H9 (cell line): ENCODE measurements around the gene NR2F2. TPM values are rescaled to one million over a fixed set of nuclear protein-coding genes. Genes with fewer than 3 reads are reported as not detected.

Experiments used
- DNase-seq: peaks from one replicate; pipeline ENCODE4 v3.0.0-alpha.2; 2017
- H2AFZ ChIP-seq: one replicate; pipeline ENCODE4 v1.6.1; 2013; ENCODE audit warnings: mild to moderate bottlenecking, low read length, control low read depth, moderate library complexity
- H2AK5ac ChIP-seq: 2 replicates; pipeline ENCODE4 v1.6.1; 2013; ENCODE audit warnings: low read length, control low read depth, mixed read lengths; ENCODE audit not compliant: insufficient read length
- H2BK120ac ChIP-seq: one replicate; pipeline ENCODE4 v1.6.1; 2013; ENCODE audit warnings: low read depth, mild to moderate bottlenecking, low read length, control low read depth, inconsistent platforms; ENCODE audit not compliant: poor library complexity, severe bottlenecking
- H2BK12ac ChIP-seq: 2 replicates; pipeline ENCODE4 v1.6.1; 2013; ENCODE audit warnings: low read length, control low read depth, mixed read lengths, low read depth; ENCODE audit not compliant: insufficient read length
- H2BK15ac ChIP-seq: 2 replicates; pipeline ENCODE4 v1.6.1; 2013; ENCODE audit warnings: low read depth, low read length, control low read depth
- H2BK20ac ChIP-seq: one replicate; pipeline ENCODE4 v1.6.1; 2013; ENCODE audit warnings: low read depth, mild to moderate bottlenecking, low read length, control low read depth, inconsistent platforms; ENCODE audit not compliant: poor library complexity, severe bottlenecking
- H2BK5ac ChIP-seq: 2 replicates; pipeline ENCODE4 v1.6.1; 2013; ENCODE audit warnings: low read length, control low read depth, mixed read lengths; ENCODE audit not compliant: insufficient read length
- H3K14ac ChIP-seq: 2 replicates; pipeline ENCODE4 v1.6.1; 2013; ENCODE audit warnings: low read length, control low read depth; ENCODE audit not compliant: insufficient read depth
- H3K18ac ChIP-seq: 2 replicates; pipeline ENCODE4 v1.6.1; 2013; ENCODE audit warnings: low read depth, mild to moderate bottlenecking, mixed read lengths, low read length, control low read depth; ENCODE audit not compliant: insufficient read length
- H3K23ac ChIP-seq: 2 replicates; pipeline ENCODE4 v1.6.1; 2013; ENCODE audit warnings: low read length, control low read depth, mixed read lengths, low read depth; ENCODE audit not compliant: insufficient read length
- H3K23me2 ChIP-seq: 2 replicates; pipeline ENCODE4 v1.6.1; 2013; ENCODE audit warnings: low read depth, mild to moderate bottlenecking, mixed read lengths, low read length, control low read depth; ENCODE audit not compliant: insufficient read length, poor library complexity, severe bottlenecking
- H3K27ac ChIP-seq: 2 replicates; pipeline ENCODE4 v1.5.1; 2013; ENCODE audit warnings: low read length, control low read depth, mixed read lengths, low read depth; ENCODE audit not compliant: insufficient read length
- H3K27me3 ChIP-seq: 2 replicates; pipeline ENCODE4 v1.6.1; 2013; ENCODE audit warnings: low read length, control low read depth, inconsistent platforms; ENCODE audit not compliant: insufficient read depth
- H3K4ac ChIP-seq: 2 replicates; pipeline ENCODE4 v1.6.1; 2013; ENCODE audit warnings: low read depth, mild to moderate bottlenecking, control low read depth, inconsistent platforms, low read length, moderate library complexity
- H3K4me1 ChIP-seq: 2 replicates; pipeline ENCODE4 v1.6.1; 2013; ENCODE audit warnings: low read length, control low read depth, inconsistent platforms; ENCODE audit not compliant: insufficient read depth
- H3K4me2 ChIP-seq: 2 replicates; pipeline ENCODE4 v1.6.1; 2013; ENCODE audit warnings: low read length, control low read depth, mixed read lengths; ENCODE audit not compliant: insufficient read length, insufficient read depth
- H3K56ac ChIP-seq: 2 replicates; pipeline ENCODE4 v1.6.1; 2013; ENCODE audit warnings: low read depth, mild to moderate bottlenecking, mixed read lengths, low read length, control low read depth; ENCODE audit not compliant: insufficient read length
- H3K79me1 ChIP-seq: 2 replicates; pipeline ENCODE4 v1.6.1; 2013; ENCODE audit warnings: low read depth, mild to moderate bottlenecking, moderate library complexity, low read length, control low read depth, inconsistent platforms; ENCODE audit not compliant: insufficient read depth, poor library complexity, severe bottlenecking
- H3K79me2 ChIP-seq: 2 replicates; pipeline ENCODE4 v1.6.1; 2013; ENCODE audit warnings: low read length, control low read depth, inconsistent platforms; ENCODE audit not compliant: insufficient read depth
- H3K9ac ChIP-seq: 2 replicates; pipeline ENCODE4 v1.6.1; 2013; ENCODE audit warnings: low read length, control low read depth, mixed read lengths; ENCODE audit not compliant: insufficient read length; ENCODE audit errors: extremely low read depth
- H3K9me3 ChIP-seq: one replicate; pipeline ENCODE4 v1.6.1; 2013; ENCODE audit warnings: low read depth, low read length, inconsistent platforms; ENCODE audit not compliant: control insufficient read depth
- H3T11ph ChIP-seq: one replicate; pipeline ENCODE4 v1.6.1; 2013; ENCODE audit warnings: mild to moderate bottlenecking, low read length, control low read depth, inconsistent platforms
- H4K20me1 ChIP-seq: one replicate; pipeline ENCODE4 v1.6.1; 2013; ENCODE audit not compliant: control insufficient read depth, insufficient read length, insufficient read depth
- H4K5ac ChIP-seq: 2 replicates; pipeline ENCODE4 v1.6.1; 2013; ENCODE audit warnings: low read depth, mild to moderate bottlenecking, mixed read lengths, low read length, control low read depth; ENCODE audit not compliant: insufficient read length
- H4K8ac ChIP-seq: replicated peaks from 2 replicates; pipeline ENCODE4 v1.6.1; 2013; ENCODE audit warnings: low read length, control low read depth, mixed read lengths, low read depth; ENCODE audit not compliant: insufficient read length
- H4K91ac ChIP-seq: 2 replicates; pipeline ENCODE4 v1.6.1; 2013; ENCODE audit warnings: low read depth, mild to moderate bottlenecking, moderate library complexity, mixed read lengths, low read length, control low read depth; ENCODE audit not compliant: insufficient read length
- H3K27ac Mint-ChIP-seq, 3 experiments: 2 replicates in 2 of 3; 3 replicates in 1 of 3; pipeline ENCODE4 v1.8.0; 2020 to 2021; ENCODE audit warnings: mixed read lengths in 3 of 3, mild to moderate bottlenecking in 1 of 3, moderate library complexity in 1 of 3
- H3K27me3 Mint-ChIP-seq: 2 replicates; pipeline ENCODE4 v1.8.0; 2021; ENCODE audit warnings: low read depth, mild to moderate bottlenecking, moderate library complexity, mixed read lengths
- H3K36me3 Mint-ChIP-seq, 3 experiments: 2 replicates in 2 of 3; 3 replicates in 1 of 3; pipeline ENCODE4 v1.8.0; 2020 to 2021; ENCODE audit warnings: low read depth in 3 of 3, mixed read lengths in 3 of 3; ENCODE audit not compliant: insufficient read depth in 1 of 3
- H3K4me1 Mint-ChIP-seq, 2 experiments: 2 replicates each; pipeline ENCODE4 v1.8.0; 2020; ENCODE audit warnings: mixed read lengths in 2 of 2
- H3K4me3 Mint-ChIP-seq, 2 experiments: 2 replicates in 1 of 2; 3 replicates in 1 of 2; pipeline ENCODE4 v1.8.0; 2020 to 2021; ENCODE audit warnings: mild to moderate bottlenecking in 2 of 2, mixed read lengths in 2 of 2, moderate library complexity in 1 of 2
- H3K9me3 Mint-ChIP-seq, 2 experiments: 2 replicates in 1 of 2; 3 replicates in 1 of 2; pipeline ENCODE4 v1.8.0; 2020; ENCODE audit warnings: mild to moderate bottlenecking in 2 of 2, mixed read lengths in 2 of 2, moderate library complexity in 1 of 2
- WGBS: extraction: QIAGEN DNeasy Blood & Tissue Kit; methylation state at CpG from one replicate; pipeline ENCODE4 v1.1.7; 2013; ENCODE audit warnings: missing lambda C conversion rate, low lambda C conversion rate, mixed read lengths; ENCODE audit not compliant: insufficient read length; ENCODE audit errors: extremely low coverage; 5-methylcytosine and 5-hydroxymethylcytosine counted together
- total RNA-seq: library from RNA; stranded (reverse); gene quantifications from 2 replicates; pipeline ENCODE4 v1.2.1, GENCODE V29; 2021
- TF ChIP-seq, protein P1 (sequence below): fragments of 200-600 bp; sonication (generic); conservative IDR thresholded peaks from 3 replicates; pipeline ENCODE4 v1.8.0; 2021; ENCODE audit warnings: antibody characterized with exemption, mild to moderate bottlenecking

Gene NR2F2
- total RNA-seq, 1 experiment from 2014 or later, result 0.24 TPM

DNA sequence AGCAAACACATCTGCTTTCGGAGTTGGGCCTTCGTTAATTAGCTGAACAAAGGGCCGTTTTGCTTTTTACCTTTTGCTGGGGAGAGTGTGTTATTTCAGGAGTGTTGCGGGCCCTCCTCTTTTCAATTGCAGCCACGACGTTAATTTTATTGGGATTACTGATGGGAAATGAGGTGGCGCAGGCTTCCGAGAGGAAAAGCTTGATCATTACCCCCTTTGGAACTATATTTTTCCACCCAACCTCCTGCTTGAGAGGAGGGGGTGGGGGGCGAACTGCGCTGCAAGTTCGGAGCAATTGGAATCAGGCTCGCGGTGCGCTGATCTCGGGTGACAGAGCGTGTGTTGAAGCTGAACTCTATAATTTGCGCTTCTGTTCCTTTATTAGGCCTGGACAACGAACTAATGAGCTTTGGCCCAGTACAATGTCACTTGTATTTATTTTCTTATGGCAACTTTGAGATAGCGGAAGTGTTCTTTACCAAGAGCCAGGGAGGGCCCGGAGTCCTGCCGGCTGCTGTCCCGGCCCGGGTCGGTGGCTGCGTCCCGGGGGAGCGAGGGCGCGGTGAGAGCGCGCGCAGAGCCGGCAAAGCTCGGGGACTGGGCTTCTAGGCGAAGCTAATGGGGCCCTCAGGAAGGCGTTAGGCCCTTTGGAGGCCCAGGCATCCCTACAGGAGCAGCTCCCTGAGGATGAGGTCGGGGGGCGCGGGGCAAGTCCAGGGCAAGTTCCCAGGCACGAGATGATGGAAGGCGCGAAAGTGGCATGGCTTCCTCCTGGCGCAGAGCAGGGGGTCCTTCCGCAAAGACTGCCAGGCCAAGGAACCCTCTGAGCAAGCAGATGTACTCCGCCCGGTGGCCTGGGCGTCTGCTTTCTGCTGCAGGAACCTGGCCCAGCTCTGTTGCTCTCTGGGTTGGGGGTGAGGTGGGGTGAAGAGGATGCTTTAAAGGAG is 12.9 kb downstream of the NR2F2 start:
- WGBS, result no CpG with 5 or more reads among the region's 47 CpGs
- Histone ChIP-seq H2BK5ac (no peak overlapping the region), H2AK5ac (no peak overlapping the region), H3K23ac (no peak overlapping the region), H2BK12ac (no peak overlapping the region), H4K8ac (no peak overlapping the region), H3K4ac (no peak overlapping the region), H2BK15ac (no peak overlapping the region), H3K79me1 (no peaks in the 10 kb centered on the region), H3K14ac (no peak overlapping the region), H2AFZ (no peak overlapping the region), H3K9ac (no peak overlapping the region), H3K56ac (no peak overlapping the region), H3K27ac (no peak overlapping the region), H3K4me1 (no peaks in the 10 kb centered on the region; the same call in 1 of the 2 replicates), H3K4me2 (peak overlapping the region; percentile 22), H2BK120ac (no peak overlapping the region), H3K23me2 (peaks cover 18% of the 10 kb centered on the region), H4K91ac (no peak overlapping the region), H3K18ac (no peak overlapping the region), H3T11ph (no peak overlapping the region), H4K20me1 (no peaks in the 10 kb centered on the region), H3K79me2 (no peaks in the 10 kb centered on the region), H4K5ac (no peak overlapping the region), H3K27me3 (peaks cover 71% of the 10 kb centered on the region), H3K9me3 (no peaks in the 10 kb centered on the region), H2BK20ac (no peak overlapping the region)
- Mint-ChIP-seq H3K27ac (no peak overlapping the region), H3K27me3 (peaks cover 24% of the 10 kb centered on the region), H3K4me3 (peak overlapping the region in 1 of 2 experiments; percentile 85; a peak in 4 of 5 replicates), H3K9me3 (peaks cover 0 to 6% of the 10 kb centered on the region in 2 experiments; a peak in 2 of 5 replicates), H3K4me1 (peaks cover 52 to 84% of the 10 kb centered on the region in 2 experiments), H3K36me3 (no peaks in the 10 kb centered on the region; a peak in 1 of 7 replicates)
- TF ChIP-seq, protein P1, sequence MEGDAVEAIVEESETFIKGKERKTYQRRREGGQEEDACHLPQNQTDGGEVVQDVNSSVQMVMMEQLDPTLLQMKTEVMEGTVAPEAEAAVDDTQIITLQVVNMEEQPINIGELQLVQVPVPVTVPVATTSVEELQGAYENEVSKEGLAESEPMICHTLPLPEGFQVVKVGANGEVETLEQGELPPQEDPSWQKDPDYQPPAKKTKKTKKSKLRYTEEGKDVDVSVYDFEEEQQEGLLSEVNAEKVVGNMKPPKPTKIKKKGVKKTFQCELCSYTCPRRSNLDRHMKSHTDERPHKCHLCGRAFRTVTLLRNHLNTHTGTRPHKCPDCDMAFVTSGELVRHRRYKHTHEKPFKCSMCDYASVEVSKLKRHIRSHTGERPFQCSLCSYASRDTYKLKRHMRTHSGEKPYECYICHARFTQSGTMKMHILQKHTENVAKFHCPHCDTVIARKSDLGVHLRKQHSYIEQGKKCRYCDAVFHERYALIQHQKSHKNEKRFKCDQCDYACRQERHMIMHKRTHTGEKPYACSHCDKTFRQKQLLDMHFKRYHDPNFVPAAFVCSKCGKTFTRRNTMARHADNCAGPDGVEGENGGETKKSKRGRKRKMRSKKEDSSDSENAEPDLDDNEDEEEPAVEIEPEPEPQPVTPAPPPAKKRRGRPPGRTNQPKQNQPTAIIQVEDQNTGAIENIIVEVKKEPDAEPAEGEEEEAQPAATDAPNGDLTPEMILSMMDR, result no peak
- peak; percentile 54 for DNase-seq
